ENCODE data around the gene TSFM.

The TSFM gene

DNA sequence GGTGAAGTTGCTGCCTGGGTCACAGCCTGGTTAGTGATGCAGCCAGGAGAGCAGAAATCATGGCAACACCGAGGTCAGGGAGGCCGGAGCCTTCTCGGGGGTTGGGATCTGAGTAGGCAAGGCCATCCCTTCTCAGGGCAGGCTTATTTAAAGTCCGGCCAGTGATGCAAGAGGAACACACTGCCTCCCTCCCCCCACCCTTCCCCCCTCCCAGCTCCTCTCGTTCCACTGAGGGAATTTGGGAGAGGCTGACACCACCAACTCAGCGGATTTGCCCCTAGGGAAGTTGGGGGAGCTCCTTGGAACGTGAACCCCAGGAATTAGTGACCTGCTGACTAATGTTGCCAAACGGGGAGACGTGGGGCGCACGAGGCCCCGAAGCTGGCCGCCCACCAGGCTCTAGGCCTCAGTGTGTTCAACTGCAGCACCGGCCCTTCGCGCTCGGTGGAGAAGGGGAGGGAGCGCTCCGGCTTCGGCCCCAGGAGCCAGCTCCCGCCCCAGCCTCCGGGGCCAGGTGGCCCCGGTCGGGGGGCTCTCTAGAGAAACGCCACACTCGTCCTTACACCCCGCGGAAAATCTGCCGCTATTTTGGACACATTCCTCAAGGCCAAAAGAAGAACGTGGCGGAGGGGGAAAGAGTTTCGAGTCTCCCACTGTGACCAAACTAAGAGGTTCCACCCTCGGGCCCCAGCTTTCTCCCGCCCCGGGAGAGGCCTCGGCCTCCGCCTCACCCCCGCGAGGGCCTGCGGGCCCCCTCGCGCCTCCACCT is 62.3 kb downstream of the TSFM start:
- in situ Hi-C loops (cut with HindIII; ENCODE audit: low pct_ligation_motif_present, low sequenced_read_pairs), result no loop called here
- H3K27ac ChIP-seq, result peak overlapping the region; percentile 95
- H3K27me3 ChIP-seq (replicated peaks), result no peaks in the 10 kb centered on the region
- peak overlapping the region; percentile 98 for H3K4me3 ChIP-seq (ENCODE audit: low read depth, low read length)
- H3K36me3 ChIP-seq (replicated peaks), result no peaks in the 10 kb centered on the region
- DNase-seq, result peak; percentile 54
- TF ChIP-seq, protein P1, sequence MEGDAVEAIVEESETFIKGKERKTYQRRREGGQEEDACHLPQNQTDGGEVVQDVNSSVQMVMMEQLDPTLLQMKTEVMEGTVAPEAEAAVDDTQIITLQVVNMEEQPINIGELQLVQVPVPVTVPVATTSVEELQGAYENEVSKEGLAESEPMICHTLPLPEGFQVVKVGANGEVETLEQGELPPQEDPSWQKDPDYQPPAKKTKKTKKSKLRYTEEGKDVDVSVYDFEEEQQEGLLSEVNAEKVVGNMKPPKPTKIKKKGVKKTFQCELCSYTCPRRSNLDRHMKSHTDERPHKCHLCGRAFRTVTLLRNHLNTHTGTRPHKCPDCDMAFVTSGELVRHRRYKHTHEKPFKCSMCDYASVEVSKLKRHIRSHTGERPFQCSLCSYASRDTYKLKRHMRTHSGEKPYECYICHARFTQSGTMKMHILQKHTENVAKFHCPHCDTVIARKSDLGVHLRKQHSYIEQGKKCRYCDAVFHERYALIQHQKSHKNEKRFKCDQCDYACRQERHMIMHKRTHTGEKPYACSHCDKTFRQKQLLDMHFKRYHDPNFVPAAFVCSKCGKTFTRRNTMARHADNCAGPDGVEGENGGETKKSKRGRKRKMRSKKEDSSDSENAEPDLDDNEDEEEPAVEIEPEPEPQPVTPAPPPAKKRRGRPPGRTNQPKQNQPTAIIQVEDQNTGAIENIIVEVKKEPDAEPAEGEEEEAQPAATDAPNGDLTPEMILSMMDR (IDR thresholded peaks at IDR 0.05; ENCODE audit: low read depth, low read length, missing control alignments), result peak; percentile 28

DNA sequence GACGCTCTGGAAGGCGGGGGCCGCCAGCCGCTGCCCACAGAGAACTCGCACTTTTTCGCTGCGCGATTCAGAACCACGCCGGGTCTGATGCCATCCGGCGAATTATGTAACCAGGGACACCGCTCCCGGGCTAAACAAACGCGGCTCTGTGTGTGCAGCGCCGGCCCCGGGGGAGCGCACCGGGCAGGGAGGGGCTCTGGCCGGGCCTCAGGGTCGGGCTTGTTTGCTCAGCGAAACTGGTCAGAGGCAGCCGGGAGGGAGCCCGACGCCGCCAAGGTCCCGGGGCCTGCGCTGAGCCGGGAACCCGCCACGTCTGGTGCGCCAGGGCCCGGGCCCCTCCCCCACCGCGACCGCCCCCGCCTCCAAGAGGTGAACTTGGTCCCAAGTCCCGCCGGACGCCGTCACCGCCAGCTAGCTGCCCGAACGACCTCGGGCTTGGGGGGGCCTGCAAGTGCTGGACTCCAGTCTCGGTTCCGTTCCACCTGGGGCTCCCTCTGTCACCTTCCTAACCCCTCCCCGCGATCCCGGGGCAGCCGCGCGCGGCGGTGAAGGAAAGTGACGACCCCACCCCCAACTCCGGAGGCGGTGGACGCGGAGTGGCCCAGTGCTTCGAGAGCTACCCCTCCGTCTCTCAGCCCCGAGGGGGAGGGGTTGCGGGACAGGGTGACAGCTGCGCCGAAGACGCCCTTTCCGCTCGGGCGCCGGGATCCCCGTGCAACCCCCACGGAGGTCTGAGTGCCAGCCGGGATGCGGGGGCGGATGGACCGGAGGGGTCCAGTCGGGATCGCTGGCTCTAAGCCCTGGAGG is 63.1 kb downstream of the TSFM start:
- H3K27me3 ChIP-seq (replicated peaks), result no peaks in the 10 kb centered on the region
- H3K27ac ChIP-seq, result peak overlapping the region; percentile 95
- DNase-seq, result no peak
- in situ Hi-C loops (cut with HindIII; ENCODE audit: low pct_ligation_motif_present, low sequenced_read_pairs), result no loop called here
- no peaks in the 10 kb centered on the region for H3K36me3 ChIP-seq (replicated peaks)
- H3K4me3 ChIP-seq (ENCODE audit: low read depth, low read length), result peak overlapping the region; percentile 98
- TF ChIP-seq, protein P1 (IDR thresholded peaks at IDR 0.05; ENCODE audit: low read depth, low read length, missing control alignments), result no peak

DNA sequence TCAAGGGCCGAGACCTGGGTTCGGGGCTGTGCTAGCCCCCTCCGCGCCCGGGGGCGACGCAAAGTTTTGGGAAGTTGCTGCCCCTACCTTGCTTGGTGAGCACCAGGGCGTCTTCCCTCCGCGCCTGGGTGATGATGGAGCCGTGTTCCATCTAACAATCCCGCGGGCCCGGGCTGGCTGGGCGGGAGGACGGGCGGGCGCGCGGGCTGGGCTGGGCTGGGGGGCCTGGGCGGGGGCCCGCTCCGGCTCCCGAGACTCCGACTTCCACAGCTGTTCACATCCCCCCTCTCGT is 63.6 kb downstream of the TSFM start:
- Histone ChIP-seq H3K36me3 (replicated peaks) (no peaks in the 10 kb centered on the region), H3K27ac (peak overlapping the region; percentile 95), H3K4me3 (ENCODE audit: low read depth, low read length) (peak overlapping the region; percentile 98), H3K27me3 (replicated peaks) (no peaks in the 10 kb centered on the region)
- in situ Hi-C loops (cut with HindIII; ENCODE audit: low pct_ligation_motif_present, low sequenced_read_pairs), result no loop called here
- TF ChIP-seq, protein P1 (IDR thresholded peaks at IDR 0.05; ENCODE audit: low read depth, low read length, missing control alignments), result no peak
- DNase-seq, result no peak

DNA sequence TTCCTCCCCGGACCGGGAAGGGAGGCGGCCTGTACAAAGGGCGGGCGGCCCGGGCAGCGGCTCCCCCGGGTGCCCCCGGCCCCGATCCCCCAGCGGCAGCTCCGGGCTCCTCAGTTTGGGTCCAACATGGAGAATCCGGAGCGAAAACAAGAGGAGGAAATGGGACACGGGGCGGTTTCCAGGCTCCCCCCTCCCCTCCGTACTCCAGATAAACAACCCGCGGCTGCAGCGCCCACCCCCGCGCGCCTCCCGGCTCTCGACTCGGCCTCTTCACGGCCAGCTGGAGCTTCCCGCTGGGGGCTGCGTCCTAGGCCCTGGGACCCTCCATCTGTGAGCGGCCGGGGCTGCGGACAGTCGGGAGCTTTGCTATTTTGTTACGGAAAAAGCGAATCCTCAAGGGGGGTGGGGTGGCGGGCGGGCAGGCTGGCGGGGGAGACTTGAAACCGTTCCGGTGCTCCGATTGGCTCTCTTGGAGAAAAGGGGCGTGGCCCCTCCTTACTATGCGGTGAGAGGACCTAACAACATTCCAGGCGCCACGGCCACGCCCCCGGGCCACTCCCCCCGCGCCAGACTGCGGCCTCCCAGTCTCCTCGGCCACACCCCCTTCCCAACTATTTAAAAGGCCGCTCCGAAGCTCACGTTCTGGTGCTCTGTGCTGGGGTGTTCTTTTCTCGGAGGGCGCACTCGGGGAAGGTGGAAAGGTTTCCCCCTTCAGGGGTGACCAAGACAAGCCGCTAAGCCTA is 64.2 kb downstream of the TSFM start, which contains the start of gene CTDSP2:
Gene CTDSP2, minus strand, starts transcription at position 153 of the 743 bp plus-strand sequence. CDS start 294 bp downstream, outside the sequence.
- Histone ChIP-seq H3K27me3 (replicated peaks) (no peaks in the 10 kb centered on the region), H3K36me3 (replicated peaks) (no peaks in the 10 kb centered on the region), H3K27ac (peak within 1 kb of the TSS; percentile 95), H3K4me3 (ENCODE audit: low read depth, low read length) (peak within 1 kb of the TSS; percentile 98)
- DNase-seq, result peak; percentile 99
- TF ChIP-seq, protein P1 (IDR thresholded peaks at IDR 0.05; ENCODE audit: low read depth, low read length, missing control alignments), result no peak
- in situ Hi-C loops (cut with HindIII; ENCODE audit: low pct_ligation_motif_present, low sequenced_read_pairs), result no loop called here

Data from brain microvascular endothelial cell (primary cell).